Vagina (tissue), 2 donors: ENCODE measurements around the gene ASTN2. TPM values are rescaled to one million over a fixed set of nuclear protein-coding genes. Genes with fewer than 3 reads are reported as not detected.

Experiments
- DNase-seq, 2 donors: peaks; one replicate each; pipeline ENCODE4 v3.0.0-alpha.2; 2017; ENCODE audit errors: extremely low spot score in 2 of 2
- H3K27ac ChIP-seq: fragments of 200-600 bp; sonication (generic); one replicate; pipeline ENCODE4 v1.5.1; 2019
- H3K27me3 ChIP-seq: fragments of 200-600 bp; sonication (generic); one replicate; pipeline ENCODE4 v1.5.1; 2019
- H3K36me3 ChIP-seq, 2 donors: fragments of 200-600 bp; sonication (generic); one replicate each; pipeline ENCODE4 v1.5.1; 2017 to 2019
- H3K4me1 ChIP-seq: fragments of 200-600 bp; sonication (generic); one replicate; pipeline ENCODE4 v1.5.1; 2019
- H3K4me3 ChIP-seq, 2 donors: fragments of 200-600 bp; sonication (generic); 1 replicate in 1 of 2; 2 replicates in 1 of 2; pipeline ENCODE4 v1.5.1; 2016 to 2019
- H3K9me3 ChIP-seq: fragments of 200-600 bp; sonication (generic); one replicate; pipeline ENCODE4 v1.5.1; 2019
- POLR2A ChIP-seq, 2 donors: fragments of 450-650 bp; IDR thresholded peaks; one replicate each; pipeline ENCODE4 v1.6.1; 2017; ENCODE audit warnings: antibody characterized with exemption in 2 of 2, mild to moderate bottlenecking in 2 of 2, moderate library complexity in 2 of 2
- POLR2AphosphoS5 ChIP-seq, 2 donors: sonication (generic); formaldehyde crosslinking; IDR thresholded peaks; one replicate each; pipeline ENCODE4 v1.9.0; 2017; ENCODE audit warnings: antibody characterized with exemption in 2 of 2, mild to moderate bottlenecking in 2 of 2, low read depth in 1 of 2; ENCODE audit not compliant: insufficient read depth in 1 of 2
- intact Hi-C: fragments of 100-400 bp; cut with DNase I; formaldehyde crosslinking; loops from one replicate; pipeline ENCODE4 v1.15.1; 2023
- total RNA-seq: library from RNA; depleted of rRNA; stranded (reverse); fragments of >200 nt; gene quantifications from one replicate; pipeline ENCODE4 v1.2.3, GENCODE V29; 2016
- TF ChIP-seq, protein P1 (sequence below), 3 experiments: fragments of 450-650 bp in 2 of 3; fragments of 200-600 bp in 1 of 3; sonication (generic) in 1 of 3; IDR thresholded peaks; one replicate each; pipeline ENCODE4 v1.5.1; 2017 to 2019; ENCODE audit warnings: antibody characterized with exemption in 3 of 3, mild to moderate bottlenecking in 2 of 3, moderate library complexity in 2 of 3

Gene ASTN2
- total RNA-seq, 1 donor from 2014 or later = 4.4 TPM

DNA sequence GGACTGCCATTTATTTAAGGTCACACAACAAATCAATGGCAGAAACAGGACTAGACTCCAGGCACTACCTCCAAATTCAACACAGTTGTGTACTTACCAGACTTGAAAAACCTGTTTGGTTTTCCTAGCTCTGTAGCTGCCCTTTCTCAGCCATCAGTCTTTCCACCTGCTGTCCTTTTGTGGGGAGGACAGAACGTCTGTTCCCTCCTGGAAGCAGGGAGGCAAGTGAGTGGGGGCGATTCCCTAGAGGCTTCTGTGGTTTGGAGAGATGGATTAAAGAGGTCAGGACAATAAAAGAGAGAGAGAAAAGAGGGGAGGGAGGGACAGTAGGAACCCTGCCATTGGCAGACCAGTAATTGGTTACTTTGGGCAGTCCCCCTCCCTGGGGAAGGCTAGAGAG lies 14.7 kb downstream of the ASTN2 start:
- H3K27ac ChIP-seq = no peak overlapping the region
- no peak for DNase-seq
- intact Hi-C loops = no loop called here
- H3K27me3 ChIP-seq = no peaks in the 10 kb centered on the region
- H3K4me3 ChIP-seq = no peak overlapping the region
- H3K36me3 ChIP-seq = no peaks in the 10 kb centered on the region
- no peaks in the 10 kb centered on the region for H3K9me3 ChIP-seq
- H3K4me1 ChIP-seq = no peaks in the 10 kb centered on the region
- TF ChIP-seq POLR2A (IDR thresholded peaks at IDR 0.05) (no peak), POLR2AphosphoS5 (IDR thresholded peaks at IDR 0.05; ENCODE audit: insufficient read depth in 1 of 2, low read depth in 1 of 2) (no peak)
- TF ChIP-seq, protein P1, sequence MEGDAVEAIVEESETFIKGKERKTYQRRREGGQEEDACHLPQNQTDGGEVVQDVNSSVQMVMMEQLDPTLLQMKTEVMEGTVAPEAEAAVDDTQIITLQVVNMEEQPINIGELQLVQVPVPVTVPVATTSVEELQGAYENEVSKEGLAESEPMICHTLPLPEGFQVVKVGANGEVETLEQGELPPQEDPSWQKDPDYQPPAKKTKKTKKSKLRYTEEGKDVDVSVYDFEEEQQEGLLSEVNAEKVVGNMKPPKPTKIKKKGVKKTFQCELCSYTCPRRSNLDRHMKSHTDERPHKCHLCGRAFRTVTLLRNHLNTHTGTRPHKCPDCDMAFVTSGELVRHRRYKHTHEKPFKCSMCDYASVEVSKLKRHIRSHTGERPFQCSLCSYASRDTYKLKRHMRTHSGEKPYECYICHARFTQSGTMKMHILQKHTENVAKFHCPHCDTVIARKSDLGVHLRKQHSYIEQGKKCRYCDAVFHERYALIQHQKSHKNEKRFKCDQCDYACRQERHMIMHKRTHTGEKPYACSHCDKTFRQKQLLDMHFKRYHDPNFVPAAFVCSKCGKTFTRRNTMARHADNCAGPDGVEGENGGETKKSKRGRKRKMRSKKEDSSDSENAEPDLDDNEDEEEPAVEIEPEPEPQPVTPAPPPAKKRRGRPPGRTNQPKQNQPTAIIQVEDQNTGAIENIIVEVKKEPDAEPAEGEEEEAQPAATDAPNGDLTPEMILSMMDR (IDR thresholded peaks at IDR 0.05) = no peak

- H3K9me3 ChIP-seq = no peaks in the 10 kb centered on the region
- H3K36me3 ChIP-seq = no peaks in the 10 kb centered on the region
- H3K4me3 ChIP-seq = no peak overlapping the region
- TF ChIP-seq POLR2A (IDR thresholded peaks at IDR 0.05) = no peak
- TF ChIP-seq, protein P1 (IDR thresholded peaks at IDR 0.05) = no peak
- TF ChIP-seq POLR2AphosphoS5 (IDR thresholded peaks at IDR 0.05; ENCODE audit: insufficient read depth in 1 of 2, low read depth in 1 of 2) = no peak
- no peaks in the 10 kb centered on the region for H3K27me3 ChIP-seq
- no peak for DNase-seq
- no peaks in the 10 kb centered on the region for H3K4me1 ChIP-seq
- no peak overlapping the region for H3K27ac ChIP-seq
- intact Hi-C loops = loop anchor here (10.0 kb wide), 1 partner anchor 370 kb away; no protein-coding TSS in a partner anchor
These were observed 19.7 kb downstream of the ASTN2 start for GRCh38 chr9:117395151-117395650.

DNA sequence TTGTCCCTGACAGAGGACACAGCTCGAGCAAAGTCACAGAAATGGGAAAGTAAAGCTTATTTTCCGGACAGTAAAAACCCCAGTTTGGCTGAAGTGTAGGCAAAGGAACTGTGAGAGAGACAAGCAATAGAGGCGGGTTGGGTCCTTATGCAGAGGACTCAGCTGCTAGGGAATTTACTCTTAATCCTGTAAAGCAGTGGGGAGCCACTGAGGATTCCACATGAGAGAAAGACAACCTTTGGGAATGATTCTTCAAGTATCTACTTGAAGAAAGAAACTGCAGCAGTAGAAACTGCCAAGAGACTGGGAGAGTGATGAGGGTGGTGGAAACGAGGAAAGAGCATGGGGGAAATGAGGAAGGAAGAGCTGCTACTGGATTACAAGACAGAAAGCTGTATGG lies 20.2 kb downstream of the ASTN2 start:
- intact Hi-C loops = loop anchor here (10.0 kb wide), 1 partner anchor 370 kb away; no protein-coding TSS in a partner anchor

GRCh38 chr9:117392992-117393391 lies 21.9 kb downstream of the ASTN2 start:
- no peak overlapping the region for H3K4me3 ChIP-seq
- intact Hi-C loops = loop anchor here (10.0 kb wide), 1 partner anchor 368 kb away; no protein-coding TSS in a partner anchor
- H3K36me3 ChIP-seq = no peaks in the 10 kb centered on the region
- no peak for DNase-seq
- no peak overlapping the region for H3K27ac ChIP-seq
- no peaks in the 10 kb centered on the region for H3K4me1 ChIP-seq
- no peaks in the 10 kb centered on the region for H3K9me3 ChIP-seq
- TF ChIP-seq, protein P1 (IDR thresholded peaks at IDR 0.05) = no peak
- no peak for TF ChIP-seq POLR2AphosphoS5 (IDR thresholded peaks at IDR 0.05; ENCODE audit: insufficient read depth in 1 of 2, low read depth in 1 of 2)
- no peak for TF ChIP-seq POLR2A (IDR thresholded peaks at IDR 0.05)
- no peaks in the 10 kb centered on the region for H3K27me3 ChIP-seq

More for the DNA sequence above, 20.2 kb downstream of the ASTN2 start:
- no peaks in the 10 kb centered on the region for H3K9me3 ChIP-seq
- TF ChIP-seq POLR2A (IDR thresholded peaks at IDR 0.05) (no peak), POLR2AphosphoS5 (IDR thresholded peaks at IDR 0.05; ENCODE audit: insufficient read depth in 1 of 2, low read depth in 1 of 2) (no peak)
- TF ChIP-seq, protein P1 (IDR thresholded peaks at IDR 0.05) = no peak
- no peaks in the 10 kb centered on the region for H3K27me3 ChIP-seq
- no peak overlapping the region for H3K4me3 ChIP-seq
- no peak for DNase-seq
- H3K36me3 ChIP-seq = no peaks in the 10 kb centered on the region
- H3K27ac ChIP-seq = no peak overlapping the region
- no peaks in the 10 kb centered on the region for H3K4me1 ChIP-seq

- Histone ChIP-seq H3K4me1 (no peaks in the 10 kb centered on the region), H3K9me3 (no peaks in the 10 kb centered on the region), H3K4me3 (no peak overlapping the region), H3K27ac (no peak overlapping the region), H3K27me3 (no peaks in the 10 kb centered on the region), H3K36me3 (no peaks in the 10 kb centered on the region)
- no peak for DNase-seq
- TF ChIP-seq, protein P1 (IDR thresholded peaks at IDR 0.05) = no peak
- TF ChIP-seq POLR2AphosphoS5 (IDR thresholded peaks at IDR 0.05; ENCODE audit: insufficient read depth in 1 of 2, low read depth in 1 of 2) (no peak), POLR2A (IDR thresholded peaks at IDR 0.05) (no peak)
- intact Hi-C loops = no loop called here
These were observed 27.4 kb downstream of the ASTN2 start for GRCh38 chr9:117387422-117387821.
